ENCODE results near the gene RALGAPA2. TPM values are rescaled to one million over a fixed set of nuclear protein-coding genes. Genes with fewer than 3 reads are reported as not detected.

The RALGAPA2 gene
- total RNA-seq, 2 experiments from 2014 or later = 14.3 to 17.2 TPM

DNA sequence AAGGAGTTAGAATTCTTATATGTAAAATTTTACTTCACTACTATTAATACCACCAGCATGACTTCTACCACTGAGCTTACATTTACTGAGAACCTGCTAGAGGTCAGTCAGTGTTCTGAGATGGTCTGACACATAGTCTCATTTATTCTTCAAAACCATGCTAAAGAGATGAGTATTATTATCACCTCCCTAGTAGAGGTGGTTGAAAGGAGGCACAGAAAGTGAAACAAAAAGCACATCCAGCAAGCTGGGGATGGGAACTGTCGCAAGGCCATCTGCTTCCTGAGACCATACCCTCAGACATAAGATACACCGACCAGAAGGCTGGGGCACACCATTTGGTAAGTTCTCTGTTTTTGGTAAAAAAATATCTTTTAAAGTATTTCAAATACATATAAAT is 206.9 kb downstream of the RALGAPA2 start:
- peak; percentile 89 for ATAC-seq
- DNase-seq = peak; percentile 16
- Mint-ChIP-seq H3K9me3 (no peaks in the 10 kb centered on the region), H3K4me3 (no peak overlapping the region), H3K4me1 (ENCODE audit: low read depth) (peaks cover 2% of the 10 kb centered on the region), H3K27ac (no peak overlapping the region), H3K27me3 (no peaks in the 10 kb centered on the region), H3K36me3 (ENCODE audit: low read depth) (peaks cover 38% of the 10 kb centered on the region)
- CTCF ChIA-PET = interaction anchor here (1.5 kb wide), 1 partner anchor 56 kb away, joined by 4 read pairs; no protein-coding TSS in a partner anchor
- TF ChIP-seq, protein P1, sequence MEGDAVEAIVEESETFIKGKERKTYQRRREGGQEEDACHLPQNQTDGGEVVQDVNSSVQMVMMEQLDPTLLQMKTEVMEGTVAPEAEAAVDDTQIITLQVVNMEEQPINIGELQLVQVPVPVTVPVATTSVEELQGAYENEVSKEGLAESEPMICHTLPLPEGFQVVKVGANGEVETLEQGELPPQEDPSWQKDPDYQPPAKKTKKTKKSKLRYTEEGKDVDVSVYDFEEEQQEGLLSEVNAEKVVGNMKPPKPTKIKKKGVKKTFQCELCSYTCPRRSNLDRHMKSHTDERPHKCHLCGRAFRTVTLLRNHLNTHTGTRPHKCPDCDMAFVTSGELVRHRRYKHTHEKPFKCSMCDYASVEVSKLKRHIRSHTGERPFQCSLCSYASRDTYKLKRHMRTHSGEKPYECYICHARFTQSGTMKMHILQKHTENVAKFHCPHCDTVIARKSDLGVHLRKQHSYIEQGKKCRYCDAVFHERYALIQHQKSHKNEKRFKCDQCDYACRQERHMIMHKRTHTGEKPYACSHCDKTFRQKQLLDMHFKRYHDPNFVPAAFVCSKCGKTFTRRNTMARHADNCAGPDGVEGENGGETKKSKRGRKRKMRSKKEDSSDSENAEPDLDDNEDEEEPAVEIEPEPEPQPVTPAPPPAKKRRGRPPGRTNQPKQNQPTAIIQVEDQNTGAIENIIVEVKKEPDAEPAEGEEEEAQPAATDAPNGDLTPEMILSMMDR (IDR thresholded peaks at IDR 0.05) = no peak
- intact Hi-C loops (cut with micrococcal nuclease) = no loop called here
- POLR2A ChIA-PET = no interaction called here

DNA sequence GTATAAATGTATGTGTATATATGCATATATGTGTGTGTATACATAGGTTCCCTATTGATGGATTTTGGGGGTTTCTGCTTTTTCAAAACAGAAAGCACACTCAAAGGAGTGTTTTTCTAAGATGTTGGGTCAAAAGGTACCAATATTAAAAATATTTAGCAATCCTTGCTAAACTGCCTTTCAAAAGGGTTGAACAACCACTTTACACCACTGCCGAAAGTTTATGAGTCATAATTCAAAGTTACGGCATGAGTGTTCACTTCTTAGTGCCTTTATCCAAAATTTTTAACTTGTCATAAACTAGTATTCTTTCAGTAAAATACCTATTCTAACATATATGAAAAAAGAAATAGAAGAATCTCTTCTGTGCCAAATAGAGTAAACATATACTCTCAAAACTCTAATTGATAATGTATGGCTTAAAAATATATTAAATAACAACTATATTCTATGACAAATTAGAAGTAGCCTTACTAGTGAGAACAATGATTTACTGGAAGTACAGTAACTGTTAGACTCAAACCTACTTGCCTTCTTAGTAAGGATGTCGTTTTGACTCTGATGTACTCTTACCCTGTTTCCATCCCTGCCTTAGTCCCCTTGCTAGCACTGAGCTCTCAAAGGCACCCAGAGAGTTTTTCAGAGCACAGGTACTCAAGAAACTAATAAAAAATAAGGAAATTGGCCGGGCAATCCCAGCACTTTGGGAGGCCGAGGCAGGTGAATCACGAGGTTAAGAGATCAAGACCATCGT is 208.5 kb downstream of the RALGAPA2 start:
- TF ChIP-seq, protein P1 (IDR thresholded peaks at IDR 0.05) = no peak
- no peak for DNase-seq
- Mint-ChIP-seq H3K9me3 (no peaks in the 10 kb centered on the region), H3K27ac (no peak overlapping the region), H3K36me3 (ENCODE audit: low read depth) (peaks cover 34% of the 10 kb centered on the region), H3K4me3 (no peak overlapping the region), H3K4me1 (ENCODE audit: low read depth) (peaks cover 2% of the 10 kb centered on the region), H3K27me3 (no peaks in the 10 kb centered on the region)
- CTCF ChIA-PET = no interaction called here
- POLR2A ChIA-PET = no interaction called here
- intact Hi-C loops (cut with micrococcal nuclease) = no loop called here
- ATAC-seq = no peak

DNA sequence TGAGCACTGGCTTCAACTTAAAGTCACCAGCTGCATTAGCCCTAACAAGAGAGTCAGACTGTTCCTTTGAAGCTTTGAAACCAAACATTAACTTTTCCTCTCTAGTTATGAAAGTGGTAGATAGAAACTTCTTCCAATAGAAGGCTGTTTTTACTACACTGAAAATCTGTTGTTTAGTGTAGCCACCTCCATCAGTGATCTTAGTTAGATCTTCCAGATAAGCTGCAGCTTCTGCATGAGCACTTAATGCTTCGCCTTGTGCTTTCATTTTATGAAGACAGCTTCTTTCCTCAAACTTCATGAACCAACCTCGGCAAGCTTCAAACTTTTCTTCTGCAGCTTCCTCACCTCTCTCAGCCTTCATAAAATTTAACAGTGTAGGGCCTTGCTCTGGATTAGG is 211.3 kb downstream of the RALGAPA2 start:
- intact Hi-C loops (cut with micrococcal nuclease) = no loop called here
- DNase-seq (no peak), ATAC-seq (no peak)
- POLR2A ChIA-PET = no interaction called here
- H3K36me3 Mint-ChIP-seq (ENCODE audit: low read depth) = peaks cover 35% of the 10 kb centered on the region
- TF ChIP-seq, protein P1 (IDR thresholded peaks at IDR 0.05) = no peak
- no peaks in the 10 kb centered on the region for H3K9me3 Mint-ChIP-seq
- CTCF ChIA-PET = interaction anchor here (0.7 kb wide), 1 partner anchor 13 kb away, joined by 3 read pairs; no protein-coding TSS in a partner anchor
- peaks cover 20% of the 10 kb centered on the region for H3K4me1 Mint-ChIP-seq (ENCODE audit: low read depth)
- H3K27me3 Mint-ChIP-seq = no peaks in the 10 kb centered on the region
- H3K4me3 Mint-ChIP-seq = no peak overlapping the region
- no peak overlapping the region for H3K27ac Mint-ChIP-seq

DNA sequence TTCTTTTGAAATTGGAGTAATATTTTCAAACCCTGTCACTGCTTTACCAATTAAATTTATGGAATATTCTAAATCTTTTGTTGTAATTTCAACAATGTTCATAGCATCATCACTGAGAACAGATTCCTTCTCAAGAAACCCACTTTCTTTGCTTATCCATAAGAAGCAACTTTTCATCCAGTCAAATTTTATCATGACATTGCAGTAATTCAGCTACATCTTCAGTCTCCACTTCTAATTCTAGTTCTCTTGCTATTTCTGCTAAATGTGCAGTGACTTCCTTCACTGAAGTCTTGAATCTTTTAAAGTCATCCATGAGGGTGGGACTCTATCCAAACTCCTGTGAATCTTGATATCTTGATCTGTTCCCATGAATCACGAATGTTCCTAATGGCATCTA is 212.1 kb downstream of the RALGAPA2 start:
- no peak overlapping the region for H3K27ac Mint-ChIP-seq
- H3K9me3 Mint-ChIP-seq = no peaks in the 10 kb centered on the region
- ATAC-seq = no peak
- H3K27me3 Mint-ChIP-seq = no peaks in the 10 kb centered on the region
- H3K4me3 Mint-ChIP-seq = no peak overlapping the region
- intact Hi-C loops (cut with micrococcal nuclease) = no loop called here
- CTCF ChIA-PET = no interaction called here
- H3K36me3 Mint-ChIP-seq (ENCODE audit: low read depth) = peaks cover 37% of the 10 kb centered on the region
- POLR2A ChIA-PET = no interaction called here
- no peak for DNase-seq
- TF ChIP-seq, protein P1 (IDR thresholded peaks at IDR 0.05) = no peak
- H3K4me1 Mint-ChIP-seq (ENCODE audit: low read depth) = peaks cover 22% of the 10 kb centered on the region

DNA sequence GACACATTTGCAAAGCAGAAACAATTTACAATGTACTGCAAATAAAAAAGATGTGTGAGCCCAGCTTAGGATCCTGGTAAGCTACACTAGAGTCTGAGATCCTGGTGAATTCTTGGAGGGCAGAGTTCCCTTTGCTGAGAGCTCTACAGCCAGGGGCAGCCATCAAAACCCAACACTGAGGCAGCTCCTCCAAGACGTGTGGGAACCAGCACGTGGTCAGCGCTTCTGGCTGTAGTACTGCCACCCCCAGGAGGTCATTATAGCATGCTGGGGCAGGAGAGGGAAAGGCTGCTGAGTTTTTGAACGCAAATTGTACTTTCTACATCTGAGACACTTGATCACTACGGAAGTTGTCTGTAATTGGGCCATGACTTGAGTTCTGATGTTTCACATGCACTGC is 213.0 kb downstream of the RALGAPA2 start:
- ATAC-seq (no peak), DNase-seq (no peak)
- Mint-ChIP-seq H3K4me1 (ENCODE audit: low read depth) (peaks cover 22% of the 10 kb centered on the region), H3K27me3 (no peaks in the 10 kb centered on the region), H3K27ac (no peak overlapping the region), H3K9me3 (no peaks in the 10 kb centered on the region), H3K4me3 (no peak overlapping the region), H3K36me3 (ENCODE audit: low read depth) (peaks cover 32% of the 10 kb centered on the region)
- POLR2A ChIA-PET = no interaction called here
- CTCF ChIA-PET = no interaction called here
- intact Hi-C loops (cut with micrococcal nuclease) = loop anchor here (10.0 kb wide), 1 partner anchor 135 kb away; the partner anchor contains the start of gene INSM1
- TF ChIP-seq, protein P1 (IDR thresholded peaks at IDR 0.05) = no peak
